Lower leg skin (tissue), 4 donors: ENCODE results near the gene SYP. TPM values are rescaled to one million over a fixed set of nuclear protein-coding genes. Genes with fewer than 3 reads are reported as not detected.
"Not testable (repeated sequence)": the region's sequence is repeated elsewhere in the genome, so short reads cannot be mapped to it uniquely, and the experiment has no call there.

Experiments
- DNase-seq, 2 donors: peaks; one replicate each; pipeline ENCODE4 v3.0.0-alpha.2; 2019; ENCODE audit warnings: low spot score in 2 of 2
- H3K4me3 ChIP-seq: fragments of 200-600 bp; sonication (generic); 2 replicates; pipeline ENCODE4 v1.5.1; 2017; ENCODE audit warnings: mild to moderate bottlenecking, low read depth; ENCODE audit not compliant: poor library complexity, severe bottlenecking
- POLR2A ChIP-seq, 2 donors: fragments of 450-650 bp; IDR thresholded peaks; one replicate each; pipeline ENCODE4 v1.6.1; 2016 to 2017; ENCODE audit warnings: antibody characterized with exemption in 2 of 2, mild to moderate bottlenecking in 1 of 2, moderate library complexity in 1 of 2
- WGBS, 2 donors: methylation state at CpG; one replicate each; pipeline ENCODE4 v1.1.5; 2018; 5-methylcytosine and 5-hydroxymethylcytosine counted together
- intact Hi-C: fragments of 100-400 bp; cut with DNase I; formaldehyde crosslinking; loops from one replicate; pipeline ENCODE4 v1.15.0; 2023; ENCODE audit warnings: low total_unique reads
- total RNA-seq, 4 donors: library from RNA; depleted of rRNA; stranded (reverse); fragments of >200 nt; gene quantifications; one replicate each; pipeline ENCODE4 v1.1.0, GENCODE V29; 2016
- TF ChIP-seq, protein P1 (sequence below), 3 donors: fragments of 450-650 bp; IDR thresholded peaks; one replicate each; pipeline ENCODE4 v1.5.1; 2016; ENCODE audit warnings: antibody characterized with exemption in 3 of 3, mild to moderate bottlenecking in 3 of 3, moderate library complexity in 2 of 3

SYP gene
- total RNA-seq, 4 donors from 2014 or later, result 0.88 to 4.8 (median 1.7) TPM

DNA sequence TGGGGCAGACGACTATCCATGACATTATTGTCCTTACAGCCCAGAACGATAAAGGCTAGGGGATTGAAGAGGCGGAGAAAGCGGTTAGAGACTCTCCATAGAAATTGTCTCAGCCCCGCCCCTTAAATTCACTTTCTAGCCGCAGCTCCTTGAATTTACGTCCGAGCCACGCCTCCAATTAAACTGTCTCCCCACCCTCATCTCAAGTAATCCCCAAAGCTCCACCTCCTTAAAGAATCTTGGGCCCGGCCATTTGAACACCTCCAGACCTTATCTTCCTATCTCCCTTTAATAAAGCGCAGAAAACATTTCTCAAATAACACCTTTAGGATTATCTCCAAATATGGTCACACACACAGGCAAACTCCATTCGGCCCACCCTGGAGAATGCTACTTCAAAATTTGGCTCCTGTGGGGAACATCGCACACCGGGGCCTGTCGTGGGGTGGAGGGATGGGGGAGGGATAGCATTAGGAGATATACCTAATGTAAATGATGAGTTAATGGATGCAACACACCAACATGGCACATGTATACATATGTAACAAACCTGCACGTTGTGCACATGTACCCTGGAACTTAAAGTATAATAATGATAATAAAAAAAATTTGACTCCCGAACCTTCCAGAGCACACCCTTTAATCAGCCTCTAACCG lies 44.6 kb downstream of the SYP start:
- TF ChIP-seq, protein P1, sequence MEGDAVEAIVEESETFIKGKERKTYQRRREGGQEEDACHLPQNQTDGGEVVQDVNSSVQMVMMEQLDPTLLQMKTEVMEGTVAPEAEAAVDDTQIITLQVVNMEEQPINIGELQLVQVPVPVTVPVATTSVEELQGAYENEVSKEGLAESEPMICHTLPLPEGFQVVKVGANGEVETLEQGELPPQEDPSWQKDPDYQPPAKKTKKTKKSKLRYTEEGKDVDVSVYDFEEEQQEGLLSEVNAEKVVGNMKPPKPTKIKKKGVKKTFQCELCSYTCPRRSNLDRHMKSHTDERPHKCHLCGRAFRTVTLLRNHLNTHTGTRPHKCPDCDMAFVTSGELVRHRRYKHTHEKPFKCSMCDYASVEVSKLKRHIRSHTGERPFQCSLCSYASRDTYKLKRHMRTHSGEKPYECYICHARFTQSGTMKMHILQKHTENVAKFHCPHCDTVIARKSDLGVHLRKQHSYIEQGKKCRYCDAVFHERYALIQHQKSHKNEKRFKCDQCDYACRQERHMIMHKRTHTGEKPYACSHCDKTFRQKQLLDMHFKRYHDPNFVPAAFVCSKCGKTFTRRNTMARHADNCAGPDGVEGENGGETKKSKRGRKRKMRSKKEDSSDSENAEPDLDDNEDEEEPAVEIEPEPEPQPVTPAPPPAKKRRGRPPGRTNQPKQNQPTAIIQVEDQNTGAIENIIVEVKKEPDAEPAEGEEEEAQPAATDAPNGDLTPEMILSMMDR (IDR thresholded peaks at IDR 0.05), result no peak
- TF ChIP-seq POLR2A (IDR thresholded peaks at IDR 0.05), result no peak
- peak in 1 of 2 donors; percentile 50 for DNase-seq
- no peak overlapping the region for H3K4me3 ChIP-seq
- 2 to 43% methylated on average over 18 of the region's 18 CpGs for WGBS, 2 donors
- intact Hi-C loops, result no loop called here

DNA sequence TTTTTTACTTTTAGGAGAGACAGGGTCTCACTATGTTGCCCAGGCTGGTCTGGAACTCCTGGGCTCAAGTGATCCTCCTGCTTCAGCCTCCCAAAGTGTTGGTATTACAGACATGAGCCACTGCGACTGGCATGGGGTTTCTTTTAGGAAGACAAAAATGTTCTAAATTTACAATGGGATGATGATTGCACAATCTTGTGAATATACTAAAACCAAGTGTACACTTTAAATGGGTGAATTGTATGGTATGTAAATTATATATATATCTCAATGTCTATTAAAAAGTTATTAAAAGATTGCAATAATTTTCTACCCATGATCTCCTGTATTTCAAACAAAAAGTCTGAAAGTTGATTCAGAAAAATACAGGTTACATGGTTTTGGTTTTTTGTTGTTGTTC lies 46.5 kb downstream of the SYP start:
- no peak overlapping the region for H3K4me3 ChIP-seq
- intact Hi-C loops, result no loop called here
- 85 to 88% methylated on average over 1 of the region's 1 CpG for WGBS, 2 donors
- DNase-seq, result no peak
- TF ChIP-seq, protein P1 (IDR thresholded peaks at IDR 0.05), result no peak
- no peak for TF ChIP-seq POLR2A (IDR thresholded peaks at IDR 0.05)

DNA sequence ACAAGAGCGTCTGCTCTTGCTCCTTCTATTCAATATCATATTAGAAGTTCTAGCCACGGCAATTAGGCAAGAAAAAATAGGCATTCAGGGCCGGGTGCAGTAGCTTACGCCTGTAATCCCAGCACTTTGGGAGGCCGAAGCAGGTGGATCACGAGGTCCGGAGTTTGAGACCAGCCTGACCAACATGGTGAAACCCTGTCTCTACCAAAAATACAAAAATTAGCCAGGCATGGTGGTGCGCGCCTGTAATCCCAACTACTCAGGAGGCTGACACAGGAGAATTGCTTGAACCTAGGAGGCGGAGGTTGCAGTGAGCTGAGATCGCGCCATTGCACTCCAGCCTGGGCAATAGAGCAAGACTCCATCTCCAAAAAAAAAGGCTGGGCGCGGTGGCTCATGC lies 50.7 kb downstream of the SYP start:
- DNase-seq, H3K4me3 ChIP-seq, intact Hi-C loops: not testable (repeated sequence)
- 90 to 98% methylated on average over 12 to 14 of the region's 14 CpGs for WGBS, 2 donors

DNA sequence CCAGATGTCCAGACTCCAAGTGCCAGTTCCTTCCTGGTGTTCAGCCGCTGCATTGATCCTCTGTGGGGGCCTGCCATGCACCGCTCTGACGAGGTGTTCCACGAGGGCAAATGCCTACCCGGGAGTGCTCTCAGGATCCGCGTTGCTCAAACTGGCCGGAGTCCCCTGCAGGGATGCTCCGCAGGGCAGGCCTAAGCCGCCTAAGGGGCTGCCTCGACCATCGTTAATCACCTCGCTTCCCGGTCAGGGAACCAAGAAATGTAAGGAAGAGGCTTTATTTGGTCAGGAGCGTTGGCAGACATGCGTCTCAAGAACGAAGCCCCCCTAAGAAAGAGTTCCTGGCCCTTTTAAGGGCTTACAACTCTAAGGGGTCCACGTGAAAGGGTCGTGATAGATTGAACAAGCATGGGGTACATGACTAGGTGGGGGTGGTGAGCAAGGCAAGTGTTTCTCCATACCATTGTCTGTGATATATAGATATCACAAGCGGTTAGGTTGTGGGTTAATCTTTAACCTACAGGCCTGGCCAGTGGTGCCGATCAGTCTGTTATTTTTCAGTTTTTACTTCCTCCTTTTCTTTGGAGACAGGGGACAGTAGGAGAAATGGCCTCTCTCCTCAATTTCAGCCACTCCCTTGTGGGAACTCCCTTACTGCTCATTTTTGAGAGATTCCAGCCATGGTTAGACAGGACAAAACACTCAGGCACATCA lies 51.4 kb downstream of the SYP start:
- intact Hi-C loops, DNase-seq, H3K4me3 ChIP-seq: not testable (repeated sequence)
- 86 to 90% methylated on average over 19 to 20 of the region's 21 CpGs for WGBS, 2 donors

DNA sequence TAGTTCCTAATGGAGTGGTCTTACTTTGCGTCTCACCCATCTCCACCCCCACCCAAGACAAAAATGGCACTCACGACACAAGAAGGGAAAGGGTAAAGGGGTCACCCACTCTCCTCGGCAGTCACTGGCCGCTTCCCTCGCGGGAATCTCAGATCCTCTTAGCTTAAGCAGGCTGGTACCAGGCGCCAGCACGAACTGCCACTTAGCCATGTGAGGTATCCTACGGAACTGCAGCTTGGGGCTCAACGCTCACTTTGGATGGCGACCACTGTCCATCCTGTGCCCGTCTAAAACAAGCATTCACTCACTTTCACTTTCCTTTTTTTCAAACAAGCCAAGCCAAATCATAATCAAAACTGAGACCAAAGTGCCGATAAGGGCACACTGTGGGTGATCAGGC lies 52.1 kb downstream of the SYP start:
- WGBS, 2 donors, result 90 to 97% methylated on average over 13 of the region's 13 CpGs
- no peak overlapping the region for H3K4me3 ChIP-seq
- DNase-seq, result no peak
- no peak for TF ChIP-seq POLR2A (IDR thresholded peaks at IDR 0.05)
- TF ChIP-seq, protein P1 (IDR thresholded peaks at IDR 0.05), result no peak
- intact Hi-C loops, result no loop called here

DNA sequence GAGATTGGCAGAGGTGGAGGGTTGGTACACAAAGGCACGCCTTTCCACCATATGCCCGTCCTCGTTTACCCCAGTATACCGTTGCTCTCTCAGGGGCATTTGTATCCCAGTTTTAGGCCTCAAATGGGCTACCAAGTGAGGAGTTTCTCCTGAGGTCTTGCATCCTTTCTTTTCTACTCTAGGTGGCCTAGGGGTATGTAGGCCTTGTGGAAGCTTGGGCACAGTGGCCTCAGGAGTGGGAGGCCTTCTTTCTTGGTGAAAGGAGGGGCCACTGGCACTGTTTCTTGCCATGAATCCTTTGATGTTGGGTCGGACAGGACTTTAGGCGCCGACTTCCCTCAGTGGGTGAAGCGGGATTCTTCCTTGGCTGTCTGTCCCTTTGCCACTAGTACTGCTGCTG lies 52.7 kb downstream of the SYP start:
- TF ChIP-seq POLR2A (IDR thresholded peaks at IDR 0.05), result no peak
- TF ChIP-seq, protein P1 (IDR thresholded peaks at IDR 0.05), result no peak
- intact Hi-C loops, result no loop called here
- no peak for DNase-seq
- 89 to 97% methylated on average over 7 to 8 of the region's 8 CpGs for WGBS, 2 donors
- no peak overlapping the region for H3K4me3 ChIP-seq

DNA sequence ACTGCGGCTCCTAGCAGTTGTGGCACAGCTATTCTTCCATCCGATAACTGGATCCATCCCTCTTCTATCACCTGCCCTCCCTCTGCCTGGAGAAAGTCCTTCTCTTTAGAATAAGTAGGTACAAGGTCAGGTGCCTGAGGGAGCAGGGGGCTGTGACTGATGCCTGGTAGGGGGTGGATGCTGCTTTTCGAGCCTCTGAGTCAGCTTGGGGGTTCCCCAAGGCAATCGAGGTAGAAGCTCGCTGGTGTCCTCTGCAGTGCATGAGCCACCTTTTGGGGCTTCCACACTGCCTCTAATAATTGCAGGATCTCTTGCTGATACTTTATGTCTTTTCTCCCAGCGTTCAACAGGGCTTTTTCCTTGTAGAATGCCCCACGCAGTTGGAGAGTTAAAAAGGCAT lies 56.8 kb downstream of the SYP start:
- WGBS, 2 donors, result 66 to 67% methylated on average over 7 of the region's 7 CpGs
- DNase-seq, H3K4me3 ChIP-seq, intact Hi-C loops: not testable (repeated sequence)

DNA sequence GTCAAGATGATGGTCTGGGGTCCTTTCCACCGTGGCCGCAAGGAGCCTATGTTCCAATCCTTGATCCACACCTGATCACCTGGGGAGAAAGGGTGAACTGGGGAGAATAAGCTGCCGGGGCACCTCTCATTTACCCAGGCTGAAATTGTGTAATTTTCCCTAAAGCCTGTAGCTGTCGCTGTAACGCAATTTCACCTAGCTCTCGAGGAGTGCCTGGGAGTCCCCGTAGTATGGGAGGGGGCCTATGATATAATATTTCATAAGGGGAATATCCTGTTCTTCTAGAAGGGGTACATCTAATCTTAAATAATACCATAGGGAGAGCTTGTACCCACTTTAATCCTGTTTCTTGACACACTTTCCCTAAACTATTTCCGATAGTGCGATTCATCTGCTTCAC lies 57.7 kb downstream of the SYP start:
- DNase-seq, H3K4me3 ChIP-seq, intact Hi-C loops: not testable (repeated sequence)
- WGBS, 2 donors, result 43 to 56% methylated on average over 9 of the region's 9 CpGs
